SK-N-SH (cell line): ENCODE measurements around the gene ORM1. TPM values are rescaled to one million over a fixed set of nuclear protein-coding genes. Genes with fewer than 3 reads are reported as not detected.

Experiments
- CTCF ChIA-PET: fragments of 300-600, 350-600 bp; formaldehyde crosslinking; extraction: SDS; loops from one replicate; lab custom pipeline; 2021; lab: Yijun Ruan, JAX
- POLR2A ChIA-PET: fragments of 350-600 bp; sonication (Branson Sonifier 250); formaldehyde crosslinking; extraction: SDS; loops from one replicate; lab custom pipeline; 2020; ENCODE audit warnings: antibody characterized with exemption, inconsistent platforms; lab: Yijun Ruan, JAX
- DNase-seq: peaks from one replicate; pipeline ENCODE4 v3.0.0; 2012
- H2AFZ ChIP-seq: fragments of 200-600 bp; sonication (generic); 2 replicates; pipeline ENCODE4 v1.8.1; 2016; ENCODE audit warnings: antibody characterized with exemption, mild to moderate bottlenecking, low read depth
- H3F3A ChIP-seq: fragments of 200-600 bp; sonication (generic); replicated peaks from 2 replicates; pipeline ENCODE3; 2016; ENCODE audit warnings: antibody characterized with exemption, mild to moderate bottlenecking; ENCODE audit not compliant: insufficient read depth
- H3K27ac ChIP-seq, 2 experiments: fragments of 200-500 bp in 1 of 2; fragments of 200-600 bp in 1 of 2; sonication (Bioruptor generic) in 1 of 2; sonication (generic), shearing (Covaris generic) in 1 of 2; 2 replicates each; pipeline versions ENCODE4 v1.5.1 to v1.6.1; 2014 to 2016; ENCODE audit warnings: low read depth in 2 of 2, inconsistent platforms in 1 of 2, low read length in 1 of 2, mild to moderate bottlenecking in 1 of 2, mixed read lengths in 1 of 2
- H3K27me3 ChIP-seq: fragments of 200-600 bp; sonication (generic), shearing (Covaris generic); 2 replicates; pipeline ENCODE4 v1.6.1; 2016; ENCODE audit warnings: mixed run types; ENCODE audit not compliant: insufficient read depth
- H3K36me3 ChIP-seq, 2 experiments: fragments of 200-500 bp in 1 of 2; fragments of 200-600 bp in 1 of 2; sonication (Bioruptor generic) in 1 of 2; sonication (generic) in 1 of 2; replicated peaks in 1 of 2; 2 replicates each; pipeline versions ENCODE3 to v1.5.1; 2014 to 2016; ENCODE audit warnings: low read length in 1 of 2, mild to moderate bottlenecking in 1 of 2; ENCODE audit not compliant: insufficient read depth in 2 of 2, control insufficient read depth in 1 of 2
- H3K4me1 ChIP-seq, 2 experiments: fragments of 200-500 bp in 1 of 2; fragments of 200-600 bp in 1 of 2; sonication (Bioruptor generic) in 1 of 2; sonication (generic), shearing (Covaris generic) in 1 of 2; 2 replicates each; pipeline versions ENCODE4 v1.5.1 to v1.6.1; 2014 to 2016; ENCODE audit warnings: low read depth in 1 of 2, low read length in 1 of 2, mixed run types in 1 of 2; ENCODE audit not compliant: insufficient read depth in 2 of 2, control insufficient read depth in 1 of 2
- H3K4me2 ChIP-seq: fragments of 200-600 bp; sonication (generic), shearing (Covaris generic); 2 replicates; pipeline ENCODE4 v1.6.1; 2017; ENCODE audit warnings: mixed run types
- H3K4me3 ChIP-seq, 2 experiments: fragments of 200-500 bp in 1 of 2; fragments of 200-600 bp in 1 of 2; sonication (Bioruptor generic) in 1 of 2; sonication (generic), shearing (Covaris generic) in 1 of 2; 2 replicates each; pipeline versions ENCODE4 v1.5.1 to v1.8.1; 2014 to 2016; ENCODE audit warnings: low read depth in 2 of 2, inconsistent platforms in 1 of 2, low read length in 1 of 2, mild to moderate bottlenecking in 1 of 2, mixed read lengths in 1 of 2, moderate library complexity in 1 of 2
- H3K79me2 ChIP-seq: fragments of 200-600 bp; sonication (generic); 2 replicates; pipeline ENCODE4 v1.8.1; 2017; ENCODE audit warnings: mild to moderate bottlenecking; ENCODE audit not compliant: insufficient read depth
- H3K9ac ChIP-seq: fragments of 200-600 bp; sonication (generic); 2 replicates; pipeline ENCODE4 v1.6.1; 2017; ENCODE audit warnings: mixed run types
- H3K9me2 ChIP-seq: fragments of 200-600 bp; sonication (generic); 2 replicates; pipeline ENCODE4 v1.6.1; 2017; ENCODE audit warnings: mixed run types
- H3K9me3 ChIP-seq: fragments of 200-600 bp; sonication (generic); 2 replicates; pipeline ENCODE4 v1.6.1; 2017; ENCODE audit warnings: mixed run types, mild to moderate bottlenecking, moderate library complexity
- H4K20me1 ChIP-seq: fragments of 200-600 bp; sonication (generic); 2 replicates; pipeline ENCODE4 v1.6.1; 2017; ENCODE audit warnings: mild to moderate bottlenecking, mixed run types; ENCODE audit not compliant: insufficient read depth
- CHD2 ChIP-seq: fragments of 150-350 bp; IDR thresholded peaks from 2 replicates; pipeline ENCODE4 v1.6.1; 2018; ENCODE audit warnings: low read length; ENCODE audit not compliant: partially characterized antibody
- CTCF ChIP-seq: fragments of 200-600 bp; sonication (generic); IDR thresholded peaks from 2 replicates; pipeline ENCODE4 v1.6.1; 2017; ENCODE audit warnings: antibody characterized with exemption, mild to moderate bottlenecking, moderate library complexity
- ELF1 ChIP-seq: IDR thresholded peaks from 2 replicates; pipeline ENCODE4 v1.4.0; 2012
- GATA2 ChIP-seq: sonication (generic); formaldehyde crosslinking; IDR thresholded peaks from 2 replicates; pipeline ENCODE4 v1.5.0; 2020; ENCODE audit warnings: mild to moderate bottlenecking, missing genetic modification reagents
- JUND ChIP-seq: IDR thresholded peaks from 2 replicates; pipeline ENCODE4 v1.4.0; 2012
- MAX ChIP-seq: IDR thresholded peaks from 2 replicates; pipeline ENCODE4 v1.4.0; 2012; ENCODE audit warnings: low read depth
- MXI1 ChIP-seq: IDR thresholded peaks from 2 replicates; pipeline ENCODE4 v1.6.1; 2012; ENCODE audit warnings: mild to moderate bottlenecking, low read depth, low read length, improper control_type of control experiment
- NFIC ChIP-seq: IDR thresholded peaks from 2 replicates; pipeline ENCODE4 v1.4.0; 2012; ENCODE audit warnings: borderline replicate concordance
- RAD21 ChIP-seq: IDR thresholded peaks from 2 replicates; pipeline ENCODE4 v1.6.1; 2012; ENCODE audit warnings: mild to moderate bottlenecking, low read length
- RCOR1 ChIP-seq: fragments of 150-350 bp; IDR thresholded peaks from 2 replicates; pipeline ENCODE4 v1.6.1; 2017; ENCODE audit warnings: antibody characterized with exemption, low read length
- RFX5 ChIP-seq: IDR thresholded peaks from 2 replicates; pipeline ENCODE4 v1.6.1; 2012; ENCODE audit warnings: mild to moderate bottlenecking, improper control_type of control experiment, low read length
- RXRA ChIP-seq: IDR thresholded peaks from 2 replicates; pipeline ENCODE4 v1.4.0; 2012; ENCODE audit warnings: low read depth, mild to moderate bottlenecking, borderline replicate concordance
- SIN3A ChIP-seq: IDR thresholded peaks from 2 replicates; pipeline ENCODE4 v1.6.1; 2012; ENCODE audit warnings: low read depth, mild to moderate bottlenecking, low read length, moderate library complexity, borderline replicate concordance
- TAF1 ChIP-seq: IDR thresholded peaks from 2 replicates; pipeline ENCODE4 v1.6.1; 2012; ENCODE audit warnings: low read depth, mild to moderate bottlenecking, low read length, moderate library complexity, borderline replicate concordance
- TEAD4 ChIP-seq: IDR thresholded peaks from 2 replicates; pipeline ENCODE4 v1.4.0; 2012; ENCODE audit warnings: mild to moderate bottlenecking, borderline replicate concordance; ENCODE audit not compliant: insufficient read depth
- USF2 ChIP-seq: fragments of 150-350 bp; IDR thresholded peaks from 2 replicates; pipeline ENCODE4 v1.6.1; 2017; ENCODE audit warnings: antibody characterized with exemption, low read length, low read depth, borderline replicate concordance
- YY1 ChIP-seq: IDR thresholded peaks from 2 replicates; pipeline ENCODE4 v1.4.0; 2012; ENCODE audit warnings: low read depth, mild to moderate bottlenecking
- ZBTB33 ChIP-seq: IDR thresholded peaks from 2 replicates; pipeline ENCODE4 v1.4.0; 2012; ENCODE audit warnings: low read depth, borderline replicate concordance
- WGBS: methylation state at CpG from one replicate; pipeline ENCODE4 v1.1.6; 2017; ENCODE audit warnings: low lambda C conversion rate; 5-methylcytosine and 5-hydroxymethylcytosine counted together
- polyA plus RNA-seq, 3 experiments: library from polyadenylated mRNA; depleted of rRNA; stranded (reverse); fragments of >200 nt; gene quantifications; 2 replicates each; pipeline ENCODE4 v1.2.3, GENCODE V29; 2012

The ORM1 gene
- polyA plus RNA-seq, 1 of the 3 experiments (the other 2 are of a cell fraction): not detected

GRCh38 chr9:114300153-114300845 lies 22.6 kb upstream of the ORM1 start:
- Histone ChIP-seq H4K20me1 (no peaks in the 10 kb centered on the region), H3K4me2 (no peak overlapping the region), H3K27me3 (no peaks in the 10 kb centered on the region), H3K9ac (no peak overlapping the region), H3K27ac (no peak overlapping the region), H3K36me3 (peaks cover 0 to 38% of the 10 kb centered on the region in 2 experiments), H3K9me3 (no peaks in the 10 kb centered on the region), H3K4me1 (peaks cover 0 to under 1% of the 10 kb centered on the region in 2 experiments; a peak in 1 of 4 replicates), H3K4me3 (no peak overlapping the region), H3K9me2 (no peaks in the 10 kb centered on the region), H3K79me2 (no peaks in the 10 kb centered on the region), H3F3A (peaks cover 9% of the 10 kb centered on the region), H2AFZ (no peak overlapping the region)
- ChIA-PET CTCF (interaction anchor here (0.6 to 17.8 kb wide), 8 partner anchors 9 to 563 kb away, joined by 3 to 269 read pairs (median 3); no protein-coding TSS in a partner anchor), POLR2A (no interaction called here)
- DNase-seq: no peak
- WGBS: 100% methylated on average over 1 of the region's 4 CpGs
- no peak for TF ChIP-seq JUND
- no peak for TF ChIP-seq GATA2
- TF ChIP-seq MAX: no peak
- TF ChIP-seq RXRA: no peak
- no peak for TF ChIP-seq NFIC
- TF ChIP-seq RCOR1: no peak

GRCh38 chr9:114300846-114301797 lies 21.8 kb upstream of the ORM1 start:
- peaks cover 9% of the 10 kb centered on the region for H3F3A ChIP-seq
- no peaks in the 10 kb centered on the region for H3K9me3 ChIP-seq
- POLR2A ChIA-PET: no interaction called here
- no peak overlapping the region for H2AFZ ChIP-seq
- no peak overlapping the region for H3K27ac ChIP-seq
- no peaks in the 10 kb centered on the region for H3K9me2 ChIP-seq
- no peaks in the 10 kb centered on the region for H4K20me1 ChIP-seq
- H3K4me2 ChIP-seq: no peak overlapping the region
- peaks cover 0 to 5% of the 10 kb centered on the region in 2 experiments; a peak in 1 of 4 replicates for H3K4me1 ChIP-seq
- CTCF ChIA-PET: interaction anchor here (1.0 to 17.8 kb wide), 5 partner anchors 10 to 218 kb away, joined by 3 to 269 read pairs (median 22); no protein-coding TSS in a partner anchor
- H3K4me3 ChIP-seq: no peak overlapping the region
- no peak overlapping the region for H3K9ac ChIP-seq
- WGBS: 95% methylated on average over 17 of the region's 31 CpGs
- H3K36me3 ChIP-seq: peaks cover 0 to 30% of the 10 kb centered on the region in 2 experiments
- H3K27me3 ChIP-seq: no peaks in the 10 kb centered on the region
- no peak for DNase-seq
- no peaks in the 10 kb centered on the region for H3K79me2 ChIP-seq
- no peak for TF ChIP-seq YY1
- TF ChIP-seq TEAD4: no peak
- no peak for TF ChIP-seq USF2
- TF ChIP-seq RAD21: no peak
- TF ChIP-seq CHD2: no peak
- no peak for TF ChIP-seq MXI1
- no peak for TF ChIP-seq TAF1
- TF ChIP-seq CTCF: no peak
- no peak for TF ChIP-seq SIN3A
- TF ChIP-seq RCOR1: no peak
- TF ChIP-seq JUND: no peak
- TF ChIP-seq ELF1: no peak
- TF ChIP-seq NFIC: no peak
- no peak for TF ChIP-seq ZBTB33
- TF ChIP-seq RFX5: no peak
